HUES6 (cell line): ENCODE data around the gene PIK3CB.
"Not testable (repeated sequence)": the region's sequence is repeated elsewhere in the genome, so short reads cannot be mapped to it uniquely, and the experiment has no call there.

Experiments
- H3K27ac ChIP-seq: 2 replicates; pipeline ENCODE4 v1.7.0; 2013; ENCODE audit warnings: low read depth, mild to moderate bottlenecking, low read length, inconsistent platforms
- H3K27me3 ChIP-seq: 2 replicates; pipeline ENCODE4 v1.6.1; 2013; ENCODE audit warnings: low read length; ENCODE audit not compliant: control insufficient read depth, insufficient read depth
- H3K36me3 ChIP-seq: 2 replicates; pipeline ENCODE4 v1.6.1; 2013; ENCODE audit warnings: low read length; ENCODE audit not compliant: control insufficient read depth, insufficient read depth
- H3K4me1 ChIP-seq: 2 replicates; pipeline ENCODE4 v1.6.1; 2013; ENCODE audit warnings: low read length; ENCODE audit not compliant: control insufficient read depth, insufficient read depth
- H3K4me3 ChIP-seq: 2 replicates; pipeline ENCODE4 v1.5.1; 2013; ENCODE audit warnings: low read depth, low read length
- H3K9ac ChIP-seq: one replicate; pipeline ENCODE4 v1.6.1; 2013; ENCODE audit warnings: mild to moderate bottlenecking, low read length
- H3K9me3 ChIP-seq: 2 replicates; pipeline ENCODE4 v1.6.1; 2013; ENCODE audit warnings: low read depth, low read length; ENCODE audit not compliant: control insufficient read depth, insufficient read depth

The PIK3CB gene

DNA sequence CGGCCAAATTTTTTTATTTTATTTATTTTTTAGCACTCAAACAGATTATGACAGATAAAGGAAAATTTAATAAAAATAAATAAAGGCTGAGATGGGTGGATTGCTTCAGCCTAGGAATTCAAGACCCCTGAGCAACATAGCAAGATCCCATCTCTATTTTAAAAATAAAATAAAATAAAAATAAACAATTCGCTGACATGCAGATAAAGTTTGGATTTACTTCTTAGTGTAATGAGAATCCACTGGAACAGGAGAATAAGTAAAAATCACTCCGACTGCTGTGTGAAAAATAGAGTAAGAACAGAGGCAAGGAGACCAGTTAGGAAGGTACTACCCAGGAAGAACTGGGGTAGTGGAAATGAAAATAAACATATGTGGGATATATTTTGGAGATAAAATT lies 5.6 kb downstream of the PIK3CB start:
- H3K4me3 ChIP-seq: no peak overlapping the region
- H3K27me3 ChIP-seq: no peaks in the 10 kb centered on the region
- no peak overlapping the region for H3K27ac ChIP-seq
- H3K36me3 ChIP-seq: peaks cover 17% of the 10 kb centered on the region
- peaks cover 2% of the 10 kb centered on the region; the same call in 1 of the 2 replicates for H3K9me3 ChIP-seq
- peaks cover 18% of the 10 kb centered on the region for H3K4me1 ChIP-seq
- H3K9ac ChIP-seq: no peak overlapping the region

GRCh38 chr3:138827222-138827621 lies 7.5 kb downstream of the PIK3CB start:
- peaks cover 2% of the 10 kb centered on the region; the same call in 1 of the 2 replicates for H3K9me3 ChIP-seq
- H3K27me3 ChIP-seq: no peaks in the 10 kb centered on the region
- H3K9ac ChIP-seq: no peak overlapping the region
- peaks cover 17% of the 10 kb centered on the region for H3K4me1 ChIP-seq
- no peak overlapping the region for H3K27ac ChIP-seq
- H3K4me3 ChIP-seq: no peak overlapping the region
- peaks cover 17% of the 10 kb centered on the region for H3K36me3 ChIP-seq

DNA sequence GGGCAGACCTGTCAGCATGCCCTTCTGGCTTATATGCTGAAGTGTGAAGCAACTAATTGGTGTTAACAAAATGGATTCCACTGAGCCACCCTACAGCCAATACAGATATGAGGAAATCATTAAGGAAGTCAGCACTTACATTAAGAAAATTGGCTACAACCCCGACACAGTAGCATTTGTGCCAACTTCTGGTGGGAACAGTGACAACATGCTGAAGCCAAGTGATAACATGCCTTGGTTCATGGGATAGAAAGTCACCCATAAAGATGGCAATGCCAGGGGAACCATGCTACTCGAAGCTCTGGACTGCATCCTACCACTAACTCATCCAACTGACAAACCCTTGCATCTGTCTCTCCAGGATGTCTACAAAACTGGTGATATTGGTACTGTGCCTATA lies 9.4 kb downstream of the PIK3CB start:
- Histone ChIP-seq H3K4me1 (peaks cover 17% of the 10 kb centered on the region), H3K27ac (no peak overlapping the region), H3K9ac (no peak overlapping the region), H3K9me3 (peaks cover 2% of the 10 kb centered on the region; the same call in 1 of the 2 replicates), H3K36me3 (peaks cover 15% of the 10 kb centered on the region), H3K27me3 (no peaks in the 10 kb centered on the region), H3K4me3 (no peak overlapping the region)

GRCh38 chr3:138824114-138824506 lies 10.6 kb downstream of the PIK3CB start:
- Histone ChIP-seq H3K4me1 (peaks cover 17% of the 10 kb centered on the region), H3K36me3 (peaks cover 12% of the 10 kb centered on the region), H3K9me3 (no peaks in the 10 kb centered on the region), H3K9ac (no peak overlapping the region), H3K27ac (peak overlapping the region; percentile 75), H3K27me3 (no peaks in the 10 kb centered on the region), H3K4me3 (0 out of 2 replicates have a peak overlapping the region, but pooled peaks have one; percentile 4)

DNA sequence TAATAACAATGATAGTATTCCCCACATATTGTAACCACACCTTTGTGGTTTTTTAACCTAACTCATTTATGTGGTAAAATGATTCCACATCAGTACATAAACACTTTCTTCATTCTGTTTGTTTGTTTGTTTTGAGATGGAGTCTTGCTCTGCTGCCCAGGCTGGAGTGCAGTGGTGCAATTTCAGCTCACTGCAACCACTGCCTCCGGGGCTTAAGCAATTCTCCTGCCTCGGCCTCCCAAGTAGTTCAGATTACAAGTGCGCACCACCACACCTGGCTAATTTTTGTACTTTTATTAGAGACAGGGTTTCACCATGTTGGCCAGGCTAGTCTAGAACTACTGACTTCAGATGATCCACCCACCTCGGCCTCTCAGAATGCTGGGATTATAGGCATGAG lies 14.3 kb downstream of the PIK3CB start:
- not testable (repeated sequence) for H3K36me3 ChIP-seq, H3K4me3 ChIP-seq, H3K27me3 ChIP-seq, H3K27ac ChIP-seq, H3K9ac ChIP-seq, H3K9me3 ChIP-seq
- peaks cover 16% of the 10 kb centered on the region for H3K4me1 ChIP-seq

DNA sequence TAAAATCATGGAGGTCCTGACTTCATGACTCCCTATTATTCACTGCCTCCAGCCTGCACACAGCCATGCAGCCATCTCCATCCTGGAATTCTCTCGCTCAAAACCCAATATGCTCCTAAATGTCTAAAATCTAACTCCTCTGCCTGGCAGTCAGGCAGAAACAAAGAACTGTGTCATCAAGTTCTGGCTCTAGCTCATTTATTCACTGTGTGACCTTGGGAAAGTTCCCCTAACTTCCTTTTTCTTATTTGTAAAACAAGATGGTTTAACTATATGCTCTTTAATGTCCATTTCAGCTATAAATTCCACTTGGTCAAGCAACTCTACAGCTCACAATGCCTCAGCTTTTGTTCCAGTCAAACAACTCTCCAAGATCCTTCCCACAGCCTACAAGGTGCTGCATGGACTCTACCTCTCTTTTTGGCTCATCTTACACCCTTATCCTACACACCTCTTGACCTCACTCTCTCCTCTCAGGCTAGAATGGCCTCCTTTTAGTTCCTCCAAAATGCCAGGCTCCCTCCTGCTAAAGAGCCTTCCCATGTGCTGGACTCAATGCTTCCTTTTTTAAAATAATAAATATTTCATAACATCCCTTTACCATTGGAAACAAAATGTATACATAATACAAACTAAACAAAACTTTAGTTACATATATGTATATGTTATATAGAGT lies 16.4 kb downstream of the PIK3CB start:
- no peak overlapping the region for H3K9ac ChIP-seq
- peaks cover 3% of the 10 kb centered on the region; the same call in 1 of the 2 replicates for H3K36me3 ChIP-seq
- no peaks in the 10 kb centered on the region for H3K4me1 ChIP-seq
- no peak overlapping the region for H3K4me3 ChIP-seq
- no peaks in the 10 kb centered on the region for H3K9me3 ChIP-seq
- H3K27ac ChIP-seq: no peak overlapping the region
- no peaks in the 10 kb centered on the region for H3K27me3 ChIP-seq

DNA sequence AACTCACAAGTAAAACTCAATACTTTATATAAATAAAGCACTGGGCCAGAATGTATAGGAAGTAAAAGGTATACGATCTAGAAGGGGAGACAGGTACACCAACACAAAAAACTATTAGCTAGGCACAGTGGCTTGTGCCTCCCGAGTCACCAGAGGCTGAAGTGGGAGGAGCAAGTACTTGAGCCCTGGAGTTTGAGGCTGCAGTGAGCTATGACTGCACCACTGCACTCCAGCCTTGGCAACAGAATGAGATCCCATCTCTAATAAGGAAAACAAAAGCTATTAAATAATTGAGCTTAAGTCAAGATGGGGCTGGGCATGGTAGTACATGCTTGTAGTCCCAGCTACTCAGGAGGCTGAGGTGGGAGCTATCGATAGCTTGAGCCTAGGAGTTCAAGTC lies 17.0 kb downstream of the PIK3CB start:
- H3K9ac ChIP-seq: no peak overlapping the region
- H3K36me3 ChIP-seq: peaks cover 3% of the 10 kb centered on the region; the same call in 1 of the 2 replicates
- no peaks in the 10 kb centered on the region for H3K4me1 ChIP-seq
- no peak overlapping the region for H3K27ac ChIP-seq
- no peak overlapping the region for H3K4me3 ChIP-seq
- no peaks in the 10 kb centered on the region for H3K9me3 ChIP-seq
- H3K27me3 ChIP-seq: no peaks in the 10 kb centered on the region

DNA sequence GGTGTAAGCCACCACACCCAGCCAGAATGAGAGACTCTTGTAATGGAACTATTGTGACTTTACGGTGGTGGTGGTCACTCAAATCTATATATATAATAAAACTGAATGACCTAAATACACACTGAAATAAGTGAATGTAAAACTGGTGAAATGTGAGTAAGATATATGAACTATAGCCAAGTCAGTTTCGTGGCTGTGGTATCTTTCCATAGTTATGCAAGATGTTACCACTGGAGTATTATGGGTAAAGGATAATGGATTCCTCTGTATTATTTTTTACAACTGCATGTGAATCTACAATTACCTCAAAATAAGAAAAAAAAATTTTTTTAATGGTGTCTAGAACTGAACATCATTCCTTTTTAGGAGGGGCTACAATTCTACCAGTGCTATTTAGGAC lies 21.9 kb downstream of the PIK3CB start:
- H3K9me3 ChIP-seq: no peaks in the 10 kb centered on the region
- peaks cover 3% of the 10 kb centered on the region; the same call in 1 of the 2 replicates for H3K36me3 ChIP-seq
- no peak overlapping the region for H3K4me3 ChIP-seq
- H3K9ac ChIP-seq: no peak overlapping the region
- no peaks in the 10 kb centered on the region for H3K27me3 ChIP-seq
- no peaks in the 10 kb centered on the region for H3K4me1 ChIP-seq
- no peak overlapping the region for H3K27ac ChIP-seq

DNA sequence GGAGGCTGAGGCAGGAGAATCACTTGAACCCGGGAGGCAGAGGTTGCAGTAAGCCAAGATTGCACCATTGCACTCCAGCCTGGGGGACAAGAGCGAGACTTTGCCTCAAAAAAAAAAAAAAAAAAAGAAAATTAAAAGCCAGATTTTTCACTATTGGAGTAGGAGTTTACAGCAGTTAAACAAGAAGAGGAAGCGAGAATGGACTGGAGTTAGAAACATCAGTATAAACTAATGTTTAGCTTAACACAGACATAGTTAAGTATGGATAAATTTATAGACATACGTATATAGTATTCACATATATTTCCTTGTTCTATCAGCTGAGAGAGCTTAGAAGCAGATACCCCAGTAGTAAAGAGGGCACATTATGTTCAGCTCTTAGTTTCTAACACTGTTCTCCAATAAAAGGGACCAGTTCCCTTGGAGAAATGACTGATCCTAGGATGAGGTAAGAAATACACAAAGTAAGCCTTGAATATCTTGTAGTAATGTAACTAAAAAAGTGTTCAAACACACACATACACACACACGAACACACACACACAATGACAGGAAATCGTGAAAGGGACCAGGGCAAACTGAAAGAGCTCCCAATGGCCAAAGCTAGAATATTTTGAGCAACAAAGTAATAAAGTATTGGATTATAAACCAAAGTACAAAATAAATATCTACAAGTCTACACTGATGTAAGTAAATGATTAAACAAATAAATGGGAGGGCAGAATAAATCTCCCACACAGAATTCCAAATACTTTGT lies 25.1 kb downstream of the PIK3CB start:
- no peaks in the 10 kb centered on the region for H3K9me3 ChIP-seq
- no peaks in the 10 kb centered on the region for H3K4me1 ChIP-seq
- H3K27me3 ChIP-seq: no peaks in the 10 kb centered on the region
- H3K4me3 ChIP-seq: no peak overlapping the region
- H3K36me3 ChIP-seq: peaks cover 3% of the 10 kb centered on the region; the same call in 1 of the 2 replicates
- H3K9ac ChIP-seq: no peak overlapping the region
- H3K27ac ChIP-seq: no peak overlapping the region

- H3K36me3 ChIP-seq: no peaks in the 10 kb centered on the region
- no peaks in the 10 kb centered on the region for H3K4me1 ChIP-seq
- no peaks in the 10 kb centered on the region for H3K9me3 ChIP-seq
- no peak overlapping the region for H3K27ac ChIP-seq
- H3K27me3 ChIP-seq: no peaks in the 10 kb centered on the region
- no peak overlapping the region for H3K4me3 ChIP-seq
- no peak overlapping the region for H3K9ac ChIP-seq
Observed at GRCh38 chr3:138806376-138807080, 28.2 kb downstream of the PIK3CB start.
